ENCODE results near the gene DHX35.
A peak's percentile ranks its signal among the peaks of the same experiment; 100 is the strongest.
"Not testable (repeated sequence)": the region's sequence is repeated elsewhere in the genome, so short reads cannot be mapped to it uniquely, and the experiment has no call there.

Gene DHX35

DNA sequence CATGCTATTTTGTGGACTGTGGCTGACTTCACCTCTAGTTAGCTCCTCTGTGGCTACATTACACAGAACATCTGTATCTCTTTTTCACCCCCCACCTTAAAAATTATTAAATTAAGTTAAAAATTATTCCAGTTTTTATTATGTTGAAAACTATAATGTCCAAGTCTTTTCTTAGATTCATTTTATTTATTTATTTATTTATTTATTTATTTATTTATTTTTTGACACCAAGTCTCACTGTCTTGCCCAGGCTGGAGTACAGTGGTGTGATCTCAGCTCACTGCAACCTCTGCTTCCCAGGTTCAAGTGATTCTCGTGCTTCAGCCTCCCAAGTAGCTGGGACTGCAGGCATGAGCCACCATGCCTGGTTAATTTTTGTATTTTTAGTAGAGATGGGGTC is 34.7 kb downstream of the DHX35 start:
- not testable (repeated sequence) for H3K9ac ChIP-seq (ENCODE audit: low read length); H2BK12ac ChIP-seq (ENCODE audit: low read length in 2 of 2); H3K14ac ChIP-seq (ENCODE audit: low read length in 2 of 2); DNase-seq; H2AK5ac ChIP-seq (ENCODE audit: low read length, severe bottlenecking); H3K4me3 ChIP-seq (ENCODE audit: insufficient read depth in 1 of 2, low read depth in 1 of 2, low read length in 2 of 2); H4K91ac ChIP-seq (ENCODE audit: low read length); H3K23ac ChIP-seq (ENCODE audit: low read length in 2 of 2); H4K8ac ChIP-seq (ENCODE audit: low read length); H3K18ac ChIP-seq (ENCODE audit: low read depth in 1 of 2, low read length in 2 of 2); H3K4ac ChIP-seq (ENCODE audit: low read depth in 1 of 2, low read length in 2 of 2); H2BK15ac ChIP-seq (ENCODE audit: low read depth, poor library complexity, severe bottlenecking); H3K4me1 ChIP-seq (ENCODE audit: control insufficient read depth, insufficient read depth, low read depth, low read length); H2BK5ac ChIP-seq (ENCODE audit: low read depth, low read length, poor library complexity, severe bottlenecking); H2AFZ ChIP-seq (ENCODE audit: low read depth, low read length); H3K27ac ChIP-seq (ENCODE audit: low read length, poor library complexity, severe bottlenecking); H2BK120ac ChIP-seq (ENCODE audit: low read depth, low read length); H3K4me2 ChIP-seq (ENCODE audit: low read length, poor library complexity, severe bottlenecking); H3K9me3 ChIP-seq (ENCODE audit: control insufficient read depth, low read length); H3K27me3 ChIP-seq (ENCODE audit: control insufficient read depth in 1 of 2, insufficient read depth in 1 of 2, low read length in 2 of 2)
- Histone ChIP-seq H3K79me1 (replicated peaks; ENCODE audit: low read length, poor library complexity, severe bottlenecking) (peaks cover 14% of the 10 kb centered on the region), H3K36me3 (ENCODE audit: control insufficient read depth in 1 of 2, insufficient read depth in 2 of 2, low read depth in 1 of 2, low read length in 2 of 2) (peaks cover 24 to 76% of the 10 kb centered on the region in 2 experiments)
- WGBS = 100% methylated on average over 1 of the region's 1 CpG

DNA sequence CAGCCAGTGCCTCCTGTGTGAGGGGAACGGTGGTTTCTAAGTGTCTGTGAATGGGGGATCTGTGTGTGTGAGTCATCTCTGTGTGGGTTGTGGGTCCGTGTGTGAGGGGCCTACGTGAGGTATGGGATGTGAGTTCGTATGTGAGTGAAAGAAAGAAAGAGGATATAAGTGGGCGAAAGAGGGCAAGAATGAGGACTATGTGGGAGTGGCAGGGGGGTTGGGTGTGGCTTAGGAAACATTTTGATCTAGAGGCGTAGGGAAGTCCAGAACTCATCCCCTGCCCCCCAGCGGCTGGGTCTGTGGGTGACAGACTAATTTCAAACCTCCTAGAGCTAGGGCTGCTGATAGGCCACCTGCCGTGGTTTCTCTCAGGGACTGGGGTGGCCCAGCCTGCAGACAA is 35.5 kb downstream of the DHX35 start:
- no peak overlapping the region for H3K18ac ChIP-seq (ENCODE audit: low read depth in 1 of 2, low read length in 2 of 2)

DNA sequence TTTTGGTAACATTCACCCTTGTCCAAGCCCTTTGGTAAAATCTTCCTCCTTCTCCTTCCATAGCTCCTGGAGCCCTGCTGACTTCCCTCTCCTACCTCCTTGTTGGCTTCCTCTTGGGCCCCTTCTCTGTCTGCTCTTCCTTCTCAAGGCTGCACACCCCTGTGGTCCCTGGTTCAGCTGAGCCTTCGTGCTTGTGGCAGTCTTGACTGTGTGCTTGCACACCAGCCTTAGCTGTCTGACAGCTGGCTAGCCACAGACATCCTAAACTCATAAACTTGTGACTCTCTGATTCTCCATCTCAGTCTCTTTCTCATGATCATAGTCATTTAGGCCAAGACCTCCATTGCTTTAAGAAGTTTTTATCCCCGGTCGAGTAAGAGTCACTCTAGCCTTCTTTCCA is 37.1 kb downstream of the DHX35 start:
- Histone ChIP-seq H3K27me3 (ENCODE audit: control insufficient read depth in 1 of 2, insufficient read depth in 1 of 2, low read length in 2 of 2) (no peaks in the 10 kb centered on the region), H2AK5ac (ENCODE audit: low read length, severe bottlenecking) (no peak overlapping the region), H3K14ac (ENCODE audit: low read length in 2 of 2) (no peak overlapping the region), H2BK120ac (ENCODE audit: low read depth, low read length) (no peak overlapping the region), H4K8ac (ENCODE audit: low read length) (no peak overlapping the region), H4K91ac (ENCODE audit: low read length) (no peak overlapping the region), H3K9ac (ENCODE audit: low read length) (no peak overlapping the region), H2AFZ (ENCODE audit: low read depth, low read length) (no peak overlapping the region), H3K36me3 (ENCODE audit: control insufficient read depth in 1 of 2, insufficient read depth in 2 of 2, low read depth in 1 of 2, low read length in 2 of 2) (peaks cover 32 to 88% of the 10 kb centered on the region in 2 experiments), H3K23ac (ENCODE audit: low read length in 2 of 2) (no peak overlapping the region), H3K4me2 (ENCODE audit: low read length, poor library complexity, severe bottlenecking) (no peak overlapping the region), H3K27ac (ENCODE audit: low read length, poor library complexity, severe bottlenecking) (no peak overlapping the region), H3K18ac (ENCODE audit: low read depth in 1 of 2, low read length in 2 of 2) (no peak overlapping the region), H3K4ac (ENCODE audit: low read depth in 1 of 2, low read length in 2 of 2) (no peak overlapping the region), H2BK5ac (ENCODE audit: low read depth, low read length, poor library complexity, severe bottlenecking) (no peak overlapping the region), H2BK12ac (ENCODE audit: low read length in 2 of 2) (no peak overlapping the region), H3K4me1 (ENCODE audit: control insufficient read depth, insufficient read depth, low read depth, low read length) (no peaks in the 10 kb centered on the region), H3K9me3 (ENCODE audit: control insufficient read depth, low read length) (no peaks in the 10 kb centered on the region), H3K4me3 (ENCODE audit: insufficient read depth in 1 of 2, low read depth in 1 of 2, low read length in 2 of 2) (no peak overlapping the region), H2BK15ac (ENCODE audit: low read depth, poor library complexity, severe bottlenecking) (no peak overlapping the region), H3K79me1 (replicated peaks; ENCODE audit: low read length, poor library complexity, severe bottlenecking) (peaks cover 10% of the 10 kb centered on the region)
- no peak for DNase-seq
- 96% methylated on average over 3 of the region's 3 CpGs for WGBS

More for the DNA sequence above, 35.5 kb downstream of the DHX35 start:
- peaks cover 13% of the 10 kb centered on the region for H3K79me1 ChIP-seq (replicated peaks; ENCODE audit: low read length, poor library complexity, severe bottlenecking)
- no peak overlapping the region for H3K9ac ChIP-seq (ENCODE audit: low read length)
- no peak overlapping the region for H4K91ac ChIP-seq (ENCODE audit: low read length)
- no peaks in the 10 kb centered on the region for H3K27me3 ChIP-seq (ENCODE audit: control insufficient read depth in 1 of 2, insufficient read depth in 1 of 2, low read length in 2 of 2)
- H3K4ac ChIP-seq (ENCODE audit: low read depth in 1 of 2, low read length in 2 of 2) = peak overlapping the region in 1 of 2 experiments; percentile 28
- H3K27ac ChIP-seq (ENCODE audit: low read length, poor library complexity, severe bottlenecking) = no peak overlapping the region
- no peaks in the 10 kb centered on the region for H3K4me1 ChIP-seq (ENCODE audit: control insufficient read depth, insufficient read depth, low read depth, low read length)
- no peaks in the 10 kb centered on the region for H3K9me3 ChIP-seq (ENCODE audit: control insufficient read depth, low read length)
- no peak overlapping the region for H3K23ac ChIP-seq (ENCODE audit: low read length in 2 of 2)
- H2BK15ac ChIP-seq (ENCODE audit: low read depth, poor library complexity, severe bottlenecking) = no peak overlapping the region
- no peak overlapping the region for H3K14ac ChIP-seq (ENCODE audit: low read length in 2 of 2)
- DNase-seq = no peak
- H3K36me3 ChIP-seq (ENCODE audit: control insufficient read depth in 1 of 2, insufficient read depth in 2 of 2, low read depth in 1 of 2, low read length in 2 of 2) = peaks cover 29 to 77% of the 10 kb centered on the region in 2 experiments
- no peak overlapping the region for H4K8ac ChIP-seq (ENCODE audit: low read length)
- no peak overlapping the region for H2BK5ac ChIP-seq (ENCODE audit: low read depth, low read length, poor library complexity, severe bottlenecking)
- no peak overlapping the region for H2BK120ac ChIP-seq (ENCODE audit: low read depth, low read length)
- no peak overlapping the region for H2AK5ac ChIP-seq (ENCODE audit: low read length, severe bottlenecking)
- no peak overlapping the region for H2BK12ac ChIP-seq (ENCODE audit: low read length in 2 of 2)
- no peak overlapping the region for H2AFZ ChIP-seq (ENCODE audit: low read depth, low read length)
- no peak overlapping the region for H3K4me2 ChIP-seq (ENCODE audit: low read length, poor library complexity, severe bottlenecking)
- 88% methylated on average over 8 of the region's 8 CpGs for WGBS
- H3K4me3 ChIP-seq (ENCODE audit: insufficient read depth in 1 of 2, low read depth in 1 of 2, low read length in 2 of 2) = no peak overlapping the region

DNA sequence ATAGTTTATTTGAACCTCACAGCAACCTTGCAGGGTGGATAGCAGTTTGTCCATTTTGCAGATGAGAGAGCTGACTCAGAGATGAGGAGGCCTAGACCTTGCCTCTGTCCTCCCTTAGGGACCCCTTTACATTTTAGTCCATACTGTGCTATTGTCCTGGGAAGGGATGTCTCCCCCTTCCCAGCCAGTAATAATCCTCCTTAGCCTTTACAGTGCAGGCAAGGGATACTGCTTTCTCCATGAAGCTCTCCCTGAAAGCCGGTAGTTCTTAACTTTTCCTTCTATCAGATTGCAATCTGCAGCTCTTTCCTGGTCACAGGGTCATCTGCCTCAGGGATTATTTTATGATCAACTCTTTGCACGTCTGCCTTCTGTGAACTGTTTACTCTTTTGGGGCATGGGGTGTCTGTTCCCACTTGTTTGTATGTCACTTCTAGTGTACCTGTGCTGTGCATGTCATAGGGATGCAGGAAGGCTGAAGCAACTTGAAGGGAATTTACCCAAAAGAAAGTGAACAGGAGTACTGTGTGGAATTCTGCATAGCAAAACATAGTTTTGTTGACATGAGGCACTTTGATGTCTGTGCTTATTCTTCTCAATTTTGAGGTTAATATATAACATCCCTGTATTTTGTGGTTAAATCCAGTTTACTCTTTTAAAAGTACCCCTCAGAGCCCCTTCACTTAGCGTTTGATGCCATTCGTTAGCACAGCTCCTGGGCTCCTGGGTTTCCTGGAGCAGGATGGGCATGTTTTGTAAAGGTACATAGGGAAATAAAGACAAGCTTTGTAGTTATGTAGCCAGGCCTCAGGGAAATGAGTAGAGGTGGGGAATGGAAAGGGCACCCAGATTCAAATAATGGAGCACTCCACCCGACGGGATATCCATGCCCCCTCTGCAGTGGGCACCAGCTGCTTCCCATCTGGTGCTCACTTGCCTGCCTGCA is 38.1 kb downstream of the DHX35 start:
- H2AK5ac ChIP-seq (ENCODE audit: low read length, severe bottlenecking) = no peak overlapping the region
- no peak overlapping the region for H2BK15ac ChIP-seq (ENCODE audit: low read depth, poor library complexity, severe bottlenecking)
- H3K9ac ChIP-seq (ENCODE audit: low read length) = no peak overlapping the region
- no peak overlapping the region for H4K8ac ChIP-seq (ENCODE audit: low read length)
- H3K4ac ChIP-seq (ENCODE audit: low read depth in 1 of 2, low read length in 2 of 2) = no peak overlapping the region
- H3K79me1 ChIP-seq (replicated peaks; ENCODE audit: low read length, poor library complexity, severe bottlenecking) = peaks cover 10% of the 10 kb centered on the region
- H2AFZ ChIP-seq (ENCODE audit: low read depth, low read length) = no peak overlapping the region
- H2BK5ac ChIP-seq (ENCODE audit: low read depth, low read length, poor library complexity, severe bottlenecking) = no peak overlapping the region
- no peak overlapping the region for H3K4me3 ChIP-seq (ENCODE audit: insufficient read depth in 1 of 2, low read depth in 1 of 2, low read length in 2 of 2)
- peaks cover 36 to 90% of the 10 kb centered on the region in 2 experiments for H3K36me3 ChIP-seq (ENCODE audit: control insufficient read depth in 1 of 2, insufficient read depth in 2 of 2, low read depth in 1 of 2, low read length in 2 of 2)
- no peak overlapping the region for H2BK120ac ChIP-seq (ENCODE audit: low read depth, low read length)
- H3K18ac ChIP-seq (ENCODE audit: low read depth in 1 of 2, low read length in 2 of 2) = no peak overlapping the region
- no peak for DNase-seq
- H4K91ac ChIP-seq (ENCODE audit: low read length) = no peak overlapping the region
- no peaks in the 10 kb centered on the region for H3K9me3 ChIP-seq (ENCODE audit: control insufficient read depth, low read length)
- no peak overlapping the region for H3K4me2 ChIP-seq (ENCODE audit: low read length, poor library complexity, severe bottlenecking)
- H3K27ac ChIP-seq (ENCODE audit: low read length, poor library complexity, severe bottlenecking) = no peak overlapping the region
- H3K4me1 ChIP-seq (ENCODE audit: control insufficient read depth, insufficient read depth, low read depth, low read length) = no peaks in the 10 kb centered on the region
- H3K14ac ChIP-seq (ENCODE audit: low read length in 2 of 2) = no peak overlapping the region
- no peaks in the 10 kb centered on the region for H3K27me3 ChIP-seq (ENCODE audit: control insufficient read depth in 1 of 2, insufficient read depth in 1 of 2, low read length in 2 of 2)
- 90% methylated on average over 6 of the region's 6 CpGs for WGBS
- H2BK12ac ChIP-seq (ENCODE audit: low read length in 2 of 2) = no peak overlapping the region
- no peak overlapping the region for H3K23ac ChIP-seq (ENCODE audit: low read length in 2 of 2)
